Neural cell (in vitro differentiated cells): ENCODE results near the gene HLCS. TPM values are rescaled to one million over a fixed set of nuclear protein-coding genes. Genes with fewer than 3 reads are reported as not detected.

Source experiments
- H2AFZ ChIP-seq: fragments of 200-600, 300-800 bp; sonication (generic), shearing (Covaris generic); 2 replicates; pipeline ENCODE4 v1.6.0; 2014; ENCODE audit warnings: low read depth, mild to moderate bottlenecking, antibody characterized with exemption, low read length, moderate library complexity
- H3F3A ChIP-seq: fragments of 200-600 bp; shearing (Covaris generic); 2 replicates; pipeline ENCODE4 v1.6.1; 2016; ENCODE audit warnings: mild to moderate bottlenecking, moderate library complexity, mixed read lengths, antibody characterized with exemption, low read length; ENCODE audit not compliant: insufficient read depth, poor library complexity, severe bottlenecking
- H3K27ac ChIP-seq: fragments of 200-600, 300-800 bp; sonication (generic), shearing (Covaris generic); 2 replicates; pipeline ENCODE4 v1.5.1; 2014; ENCODE audit warnings: mild to moderate bottlenecking, low read length, moderate library complexity
- H3K27me3 ChIP-seq: fragments of 300-800, 200-600 bp; sonication (generic), shearing (Covaris generic); 2 replicates; pipeline ENCODE4 v1.6.0; 2014; ENCODE audit warnings: mild to moderate bottlenecking, low read depth, low read length, moderate library complexity; ENCODE audit not compliant: insufficient read depth
- H3K36me3 ChIP-seq: fragments of 300-800, 200-600 bp; sonication (generic), shearing (Covaris generic); 2 replicates; pipeline ENCODE4 v1.5.1; 2014; ENCODE audit warnings: mild to moderate bottlenecking, antibody characterized with exemption, low read length, moderate library complexity; ENCODE audit not compliant: insufficient read depth
- H3K4me2 ChIP-seq: fragments of 300-800, 200-600 bp; sonication (generic), shearing (Covaris generic); 2 replicates; pipeline ENCODE4 v1.6.0; 2014; ENCODE audit warnings: mild to moderate bottlenecking, low read length
- H3K4me3 ChIP-seq: fragments of 300-800, 200-600 bp; sonication (generic), shearing (Covaris generic); 2 replicates; pipeline ENCODE4 v1.5.1; 2014; ENCODE audit warnings: mild to moderate bottlenecking, low read length, moderate library complexity
- H3K79me2 ChIP-seq: fragments of 200-600 bp; shearing (Covaris generic); replicated peaks from 2 replicates; pipeline ENCODE4 v1.6.0; 2014; ENCODE audit warnings: mild to moderate bottlenecking, low read length, moderate library complexity; ENCODE audit not compliant: insufficient read depth
- H3K9ac ChIP-seq: fragments of 300-800, 200-600 bp; sonication (generic), shearing (Covaris generic); 2 replicates; pipeline ENCODE4 v1.6.1; 2016; ENCODE audit warnings: mild to moderate bottlenecking, low read length, mixed read lengths
- H3K9me2 ChIP-seq: fragments of 200-600 bp; shearing (Covaris generic); 2 replicates; pipeline ENCODE4 v1.6.1; 2016; ENCODE audit warnings: mild to moderate bottlenecking, low read length, mixed read lengths; ENCODE audit not compliant: insufficient read depth
- H3K9me3 ChIP-seq: fragments of 200-600, 300-800 bp; sonication (generic), shearing (Covaris generic); 2 replicates; pipeline ENCODE4 v1.6.1; 2016; ENCODE audit warnings: mild to moderate bottlenecking, mixed run types, low read length, moderate library complexity, mixed read lengths
- H4K20me1 ChIP-seq: fragments of 200-600 bp; shearing (Covaris generic); 2 replicates; pipeline ENCODE4 v1.6.1; 2016; ENCODE audit warnings: mild to moderate bottlenecking, mixed run types; ENCODE audit not compliant: insufficient read depth
- EP300 ChIP-seq: fragments of 450-650 bp; conservative IDR thresholded peaks from 2 replicates; pipeline ENCODE4 v1.6.1; 2014; ENCODE audit warnings: antibody characterized with exemption, mild to moderate bottlenecking, moderate library complexity; ENCODE audit not compliant: poor library complexity, severe bottlenecking
- EZH2 ChIP-seq: fragments of 200-600, 300-800 bp; shearing (Covaris generic), sonication (generic); IDR thresholded peaks from 2 replicates; pipeline ENCODE4 v1.6.1; 2014; ENCODE audit warnings: antibody characterized with exemption, low read length, borderline replicate concordance, mild to moderate bottlenecking; ENCODE audit not compliant: insufficient read depth, poor library complexity, severe bottlenecking
- MXI1 ChIP-seq: fragments of 450-650 bp; conservative IDR thresholded peaks from 2 replicates; pipeline ENCODE4 v1.6.1; 2014; ENCODE audit warnings: antibody characterized with exemption, mild to moderate bottlenecking; ENCODE audit not compliant: poor library complexity, severe bottlenecking
- POLR2AphosphoS5 ChIP-seq: IDR thresholded peaks from 2 replicates; pipeline ENCODE4 v1.6.1; 2012
- RAD21 ChIP-seq: fragments of 450-650 bp; conservative IDR thresholded peaks from 2 replicates; pipeline ENCODE4 v1.6.1; 2014; ENCODE audit warnings: antibody characterized with exemption, mild to moderate bottlenecking, moderate library complexity
- SMC3 ChIP-seq: fragments of 450-650 bp; conservative IDR thresholded peaks from 2 replicates; pipeline ENCODE4 v1.6.1; 2014; ENCODE audit warnings: antibody characterized with exemption, mild to moderate bottlenecking, moderate library complexity; ENCODE audit not compliant: poor library complexity
- TAF1 ChIP-seq: IDR thresholded peaks from 2 replicates; pipeline ENCODE4 v1.6.1; 2012; ENCODE audit warnings: low read depth
- polyA plus RNA-seq: library from polyadenylated mRNA; depleted of rRNA; stranded (reverse); fragments of >200 nt; gene quantifications from 2 replicates; pipeline ENCODE4 v1.2.3, GENCODE V29; 2014
- TF ChIP-seq, protein P1 (sequence below): fragments of 450-650 bp; IDR thresholded peaks from 2 replicates; pipeline ENCODE4 v1.5.1; 2014; ENCODE audit warnings: antibody characterized with exemption, mild to moderate bottlenecking, moderate library complexity; ENCODE audit not compliant: poor library complexity, severe bottlenecking
- TF ChIP-seq, protein P2 (sequence below): IDR thresholded peaks from 2 replicates; pipeline ENCODE4 v1.6.1; 2012; ENCODE audit warnings: borderline replicate concordance

HLCS gene
- polyA plus RNA-seq, 1 donor from 2014 or later, result 12.1 TPM

DNA sequence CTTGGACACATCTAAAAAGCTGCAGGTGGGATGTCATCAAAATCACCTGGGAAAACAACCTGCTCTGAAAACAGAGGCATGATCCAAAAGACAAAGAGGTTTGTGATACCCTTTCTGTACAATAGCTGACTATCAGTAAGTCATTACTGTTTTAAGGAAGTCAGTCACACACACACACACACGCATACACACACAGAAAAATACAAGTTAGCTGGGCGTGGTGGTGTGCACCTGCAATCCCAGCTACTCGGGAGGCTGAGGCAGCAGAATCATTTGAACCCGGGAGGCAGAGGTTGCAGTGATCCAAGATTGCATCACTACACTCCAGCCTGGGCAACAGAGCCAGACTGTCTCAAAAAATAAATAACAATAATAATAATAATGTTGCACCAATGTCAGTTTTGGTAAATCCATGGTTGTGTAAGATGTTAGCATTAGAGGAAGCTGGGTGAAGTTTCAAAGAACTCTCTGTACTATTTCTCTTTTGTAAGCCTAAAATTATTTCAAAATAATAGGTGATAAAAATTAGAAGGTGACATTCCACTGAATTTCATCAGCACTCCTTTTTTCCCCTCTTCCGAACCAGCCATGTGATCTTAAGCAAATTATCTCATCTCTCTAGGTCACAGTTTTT is 9.9 kb upstream of the HLCS start:
- H3K4me3 ChIP-seq, result no peak overlapping the region
- H3K9me3 ChIP-seq, result no peaks in the 10 kb centered on the region
- H3K36me3 ChIP-seq, result no peaks in the 10 kb centered on the region
- no peak overlapping the region for H2AFZ ChIP-seq
- no peaks in the 10 kb centered on the region for H3K79me2 ChIP-seq
- H4K20me1 ChIP-seq, result no peaks in the 10 kb centered on the region
- H3K9ac ChIP-seq, result no peak overlapping the region
- H3K27ac ChIP-seq, result no peak overlapping the region
- TF ChIP-seq EZH2, result no peak
- TF ChIP-seq, protein P1, sequence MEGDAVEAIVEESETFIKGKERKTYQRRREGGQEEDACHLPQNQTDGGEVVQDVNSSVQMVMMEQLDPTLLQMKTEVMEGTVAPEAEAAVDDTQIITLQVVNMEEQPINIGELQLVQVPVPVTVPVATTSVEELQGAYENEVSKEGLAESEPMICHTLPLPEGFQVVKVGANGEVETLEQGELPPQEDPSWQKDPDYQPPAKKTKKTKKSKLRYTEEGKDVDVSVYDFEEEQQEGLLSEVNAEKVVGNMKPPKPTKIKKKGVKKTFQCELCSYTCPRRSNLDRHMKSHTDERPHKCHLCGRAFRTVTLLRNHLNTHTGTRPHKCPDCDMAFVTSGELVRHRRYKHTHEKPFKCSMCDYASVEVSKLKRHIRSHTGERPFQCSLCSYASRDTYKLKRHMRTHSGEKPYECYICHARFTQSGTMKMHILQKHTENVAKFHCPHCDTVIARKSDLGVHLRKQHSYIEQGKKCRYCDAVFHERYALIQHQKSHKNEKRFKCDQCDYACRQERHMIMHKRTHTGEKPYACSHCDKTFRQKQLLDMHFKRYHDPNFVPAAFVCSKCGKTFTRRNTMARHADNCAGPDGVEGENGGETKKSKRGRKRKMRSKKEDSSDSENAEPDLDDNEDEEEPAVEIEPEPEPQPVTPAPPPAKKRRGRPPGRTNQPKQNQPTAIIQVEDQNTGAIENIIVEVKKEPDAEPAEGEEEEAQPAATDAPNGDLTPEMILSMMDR, result no peak
- no peak for TF ChIP-seq SMC3
- no peak for TF ChIP-seq EP300
- TF ChIP-seq RAD21, result no peak
- no peak for TF ChIP-seq MXI1
- TF ChIP-seq, protein P2, sequence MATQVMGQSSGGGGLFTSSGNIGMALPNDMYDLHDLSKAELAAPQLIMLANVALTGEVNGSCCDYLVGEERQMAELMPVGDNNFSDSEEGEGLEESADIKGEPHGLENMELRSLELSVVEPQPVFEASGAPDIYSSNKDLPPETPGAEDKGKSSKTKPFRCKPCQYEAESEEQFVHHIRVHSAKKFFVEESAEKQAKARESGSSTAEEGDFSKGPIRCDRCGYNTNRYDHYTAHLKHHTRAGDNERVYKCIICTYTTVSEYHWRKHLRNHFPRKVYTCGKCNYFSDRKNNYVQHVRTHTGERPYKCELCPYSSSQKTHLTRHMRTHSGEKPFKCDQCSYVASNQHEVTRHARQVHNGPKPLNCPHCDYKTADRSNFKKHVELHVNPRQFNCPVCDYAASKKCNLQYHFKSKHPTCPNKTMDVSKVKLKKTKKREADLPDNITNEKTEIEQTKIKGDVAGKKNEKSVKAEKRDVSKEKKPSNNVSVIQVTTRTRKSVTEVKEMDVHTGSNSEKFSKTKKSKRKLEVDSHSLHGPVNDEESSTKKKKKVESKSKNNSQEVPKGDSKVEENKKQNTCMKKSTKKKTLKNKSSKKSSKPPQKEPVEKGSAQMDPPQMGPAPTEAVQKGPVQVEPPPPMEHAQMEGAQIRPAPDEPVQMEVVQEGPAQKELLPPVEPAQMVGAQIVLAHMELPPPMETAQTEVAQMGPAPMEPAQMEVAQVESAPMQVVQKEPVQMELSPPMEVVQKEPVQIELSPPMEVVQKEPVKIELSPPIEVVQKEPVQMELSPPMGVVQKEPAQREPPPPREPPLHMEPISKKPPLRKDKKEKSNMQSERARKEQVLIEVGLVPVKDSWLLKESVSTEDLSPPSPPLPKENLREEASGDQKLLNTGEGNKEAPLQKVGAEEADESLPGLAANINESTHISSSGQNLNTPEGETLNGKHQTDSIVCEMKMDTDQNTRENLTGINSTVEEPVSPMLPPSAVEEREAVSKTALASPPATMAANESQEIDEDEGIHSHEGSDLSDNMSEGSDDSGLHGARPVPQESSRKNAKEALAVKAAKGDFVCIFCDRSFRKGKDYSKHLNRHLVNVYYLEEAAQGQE, result no peak
- TF ChIP-seq TAF1, result no peak
- no peak for TF ChIP-seq POLR2AphosphoS5
- no peak overlapping the region for H3K4me2 ChIP-seq
- peaks cover 11% of the 10 kb centered on the region for H3K27me3 ChIP-seq
- no peaks in the 10 kb centered on the region for H3F3A ChIP-seq
- H3K9me2 ChIP-seq, result no peaks in the 10 kb centered on the region

DNA sequence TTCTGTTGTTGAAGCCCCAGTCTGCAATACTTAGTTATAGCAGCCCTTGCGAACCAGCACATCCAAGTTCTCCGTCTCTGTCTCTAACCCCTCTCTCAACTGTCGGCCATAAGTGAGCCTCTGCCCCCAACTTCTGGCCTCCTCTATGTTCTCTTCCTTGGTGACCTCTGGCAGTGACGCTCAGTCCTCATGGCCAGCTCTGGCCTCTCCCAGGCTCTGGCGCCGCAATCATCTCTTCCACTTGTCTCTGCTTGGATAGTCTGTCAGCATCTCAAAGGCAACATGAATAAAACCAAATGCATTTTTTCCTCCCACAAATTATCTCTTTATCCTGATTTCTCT is 8.4 kb upstream of the HLCS start:
- no peaks in the 10 kb centered on the region for H3K36me3 ChIP-seq
- H2AFZ ChIP-seq, result no peak overlapping the region
- no peaks in the 10 kb centered on the region for H3K9me2 ChIP-seq
- H4K20me1 ChIP-seq, result no peaks in the 10 kb centered on the region
- H3K9me3 ChIP-seq, result no peaks in the 10 kb centered on the region
- no peak overlapping the region for H3K27ac ChIP-seq
- H3F3A ChIP-seq, result no peaks in the 10 kb centered on the region
- no peak overlapping the region for H3K4me2 ChIP-seq
- no peaks in the 10 kb centered on the region for H3K79me2 ChIP-seq
- H3K27me3 ChIP-seq, result no peaks in the 10 kb centered on the region
- TF ChIP-seq SMC3 (no peak), POLR2AphosphoS5 (no peak), EP300 (no peak), MXI1 (no peak), TAF1 (no peak), RAD21 (no peak), EZH2 (no peak)
- TF ChIP-seq, protein P2, result no peak
- TF ChIP-seq, protein P1, result no peak
- no peak overlapping the region for H3K9ac ChIP-seq
- H3K4me3 ChIP-seq, result no peak overlapping the region
